Pancreas (tissue), 10 donors: Measurements from ENCODE around the gene NATD1. TPM values are rescaled to one million over a fixed set of nuclear protein-coding genes. Genes with fewer than 3 reads are reported as not detected.

Source experiments
- ATAC-seq, 4 donors: fragments of 200-7000 bp; cut with Tn5 transposase; one replicate each; pipeline versions ENCODE4 v1.8.0 to v1.9.1; 2020; ENCODE audit warnings: mild to moderate bottlenecking in 4 of 4, moderate library complexity in 4 of 4
- DNase-seq, 6 donors: peaks; one replicate each; pipeline ENCODE4 v3.0.0-alpha.2; 2020
- FAIRE-seq: peaks from 2 replicates; lab custom pipeline; 2012; peaks lifted over from hg19 to GRCh38; lab: Jason Lieb, UNC
- H3K27ac ChIP-seq, 4 donors: fragments of 200-600 bp; sonication (generic); 1 replicate in 3 of 4; 2 replicates in 1 of 4; pipeline versions ENCODE4 v1.5.0 to v1.8.0; 2020
- H3K27me3 ChIP-seq, 4 donors: fragments of 200-600 bp; one replicate each; pipeline ENCODE4 v1.8.0; 2021
- H3K36me3 ChIP-seq, 3 donors: fragments of 200-600 bp; sonication (generic) in 1 of 3; one replicate each; pipeline versions ENCODE4 v1.5.0 to v1.8.0; 2020 to 2021
- H3K4me1 ChIP-seq, 3 donors: fragments of 200-600 bp; one replicate each; pipeline ENCODE4 v1.8.0; 2021
- H3K4me3 ChIP-seq, 4 donors: fragments of 200-600 bp; sonication (generic) in 2 of 4; one replicate each; pipeline versions ENCODE4 v1.5.0 to v1.8.0; 2020 to 2021
- H3K9me3 ChIP-seq, 4 donors: fragments of 200-600 bp; one replicate each; pipeline ENCODE4 v1.8.0; 2021
- CTCF ChIP-seq, 4 donors: fragments of 200-600 bp; sonication (generic) in 3 of 4; IDR thresholded peaks; one replicate each; pipeline versions ENCODE4 v1.5.0 to v1.8.0; 2021; ENCODE audit warnings: antibody characterized with exemption in 4 of 4
- WGBS, 2 donors: extraction: QIAGEN DNeasy Blood & Tissue Kit; methylation state at CpG; one replicate each; pipeline ENCODE4 v1.1.7; 2013; 5-methylcytosine and 5-hydroxymethylcytosine counted together
- intact Hi-C, 3 donors: fragments of 100-400 bp; cut with DNase I; formaldehyde crosslinking; loops; one replicate each; pipeline versions ENCODE4 v1.11.1 to v1.14.2; 2022
- polyA plus RNA-seq, 2 donors: library from polyadenylated mRNA; stranded (reverse); fragments of 200-250 nt; gene quantifications; one replicate each; pipeline ENCODE4 v1.2.3, GENCODE V29; 2013
- total RNA-seq, 6 donors: library from RNA; stranded (reverse); fragmentation: NEBNext Ultra II Directional in 4 of 6; extraction: Animal tissue kit (Norgen Biotek cat#: 25700) in 4 of 6; gene quantifications; one replicate each; pipeline versions ENCODE4 v1.2.1 to v1.2.4, GENCODE V29; 2021 to 2023
- donor health status: healthy with polysubstance abuse.
- donor health status: DM: no; HTN: no; CAD: no; lungs with moderate emphysema.
- donor health status: DM: no; HTN: no; CAD: no.
- donor health status: control.
- donor health status: control.
- donor health status: Bipolar disorder and iron deficiency.
- donor health status: DM: yes; HTN: yes; CAD: no.
- donor health status: DM: no; HTN: no; CAD: no.
- donor health status: DM: no; HTN: no; CAD: no.
- donor health status: DM: yes; HTN: yes; CAD: no.

The NATD1 gene
- total and polyA plus RNA-seq, 8 donors, result 2.3 to 8.3 (median 4.2) TPM

DNA sequence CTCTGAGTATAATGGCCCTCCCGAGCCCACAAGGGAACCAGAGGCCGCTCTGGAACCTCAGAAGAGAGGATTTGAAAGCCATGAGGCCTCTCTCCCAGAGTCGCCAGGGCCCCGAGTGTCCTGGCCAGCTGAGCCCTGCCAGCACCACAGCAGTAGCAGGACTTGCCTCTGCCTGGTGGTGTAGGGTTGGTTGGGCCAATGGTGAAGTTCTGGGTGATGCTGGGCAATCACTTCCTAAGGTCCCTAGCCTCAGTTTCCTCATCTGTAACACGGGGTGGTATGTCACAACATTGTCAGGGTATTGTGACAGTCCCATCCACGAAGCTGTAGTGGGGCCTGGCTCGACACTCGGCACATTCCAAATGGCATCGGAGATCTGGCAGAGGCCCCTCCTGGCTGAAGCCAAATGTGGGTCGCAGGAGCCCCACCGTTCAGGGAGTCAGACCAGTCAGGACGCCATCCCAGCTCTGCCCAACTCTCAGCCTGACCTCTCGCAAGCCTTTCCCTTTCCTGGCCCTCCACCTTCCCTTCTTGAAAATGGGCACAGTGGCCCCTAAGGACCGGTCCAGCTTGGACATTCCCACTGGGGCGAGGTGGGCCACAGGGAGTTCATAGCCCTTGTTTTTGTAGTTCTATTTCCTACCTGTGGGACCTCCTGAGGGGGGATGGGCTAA is 1.7 kb downstream of the NATD1 start:
- H3K36me3 ChIP-seq, result no peaks in the 10 kb centered on the region
- FAIRE-seq (no peak), DNase-seq (no peak), ATAC-seq (no peak)
- no peak overlapping the region for H3K27ac ChIP-seq
- H3K27me3 ChIP-seq, result no peaks in the 10 kb centered on the region
- intact Hi-C loops, result no loop called here
- no peak for TF ChIP-seq CTCF (IDR thresholded peaks at IDR 0.05)
- H3K4me1 ChIP-seq, result peaks cover 0 to 5% (median 0%) of the 10 kb centered on the region in 3 donors
- 86 to 91% methylated on average over 15 of the region's 15 CpGs for WGBS, 2 donors
- no peak overlapping the region for H3K4me3 ChIP-seq
- H3K9me3 ChIP-seq, result no peaks in the 10 kb centered on the region

- intact Hi-C loops, result no loop called here
- TF ChIP-seq CTCF (IDR thresholded peaks at IDR 0.05), result no peak
Observed at GRCh38 chr17:21250854-21251253, 2.4 kb downstream of the NATD1 start.

GRCh38 chr17:21249920-21250703 is 3.1 kb downstream of the NATD1 start:
- Histone ChIP-seq H3K36me3 (no peaks in the 10 kb centered on the region), H3K4me3 (no peak overlapping the region), H3K4me1 (peaks cover 0 to 5% (median 0%) of the 10 kb centered on the region in 3 donors), H3K27ac (no peak overlapping the region), H3K9me3 (no peaks in the 10 kb centered on the region), H3K27me3 (no peaks in the 10 kb centered on the region)
- DNase-seq (no peak), FAIRE-seq (no peak), ATAC-seq (no peak)
- intact Hi-C loops, result no loop called here
- WGBS, 2 donors, result 61 to 65% methylated on average over 7 of the region's 7 CpGs
- TF ChIP-seq CTCF (IDR thresholded peaks at IDR 0.05), result no peak

More at GRCh38 chr17:21250854-21251253, 2.4 kb downstream of the NATD1 start:
- Histone ChIP-seq H3K27ac (no peak overlapping the region), H3K4me1 (peaks cover 0 to 5% (median 0%) of the 10 kb centered on the region in 3 donors), H3K4me3 (no peak overlapping the region), H3K36me3 (no peaks in the 10 kb centered on the region), H3K27me3 (no peaks in the 10 kb centered on the region), H3K9me3 (no peaks in the 10 kb centered on the region)
- FAIRE-seq (no peak), ATAC-seq (no peak), DNase-seq (no peak)
- WGBS, 2 donors, result 57% methylated on average over 4 of the region's 4 CpGs

DNA sequence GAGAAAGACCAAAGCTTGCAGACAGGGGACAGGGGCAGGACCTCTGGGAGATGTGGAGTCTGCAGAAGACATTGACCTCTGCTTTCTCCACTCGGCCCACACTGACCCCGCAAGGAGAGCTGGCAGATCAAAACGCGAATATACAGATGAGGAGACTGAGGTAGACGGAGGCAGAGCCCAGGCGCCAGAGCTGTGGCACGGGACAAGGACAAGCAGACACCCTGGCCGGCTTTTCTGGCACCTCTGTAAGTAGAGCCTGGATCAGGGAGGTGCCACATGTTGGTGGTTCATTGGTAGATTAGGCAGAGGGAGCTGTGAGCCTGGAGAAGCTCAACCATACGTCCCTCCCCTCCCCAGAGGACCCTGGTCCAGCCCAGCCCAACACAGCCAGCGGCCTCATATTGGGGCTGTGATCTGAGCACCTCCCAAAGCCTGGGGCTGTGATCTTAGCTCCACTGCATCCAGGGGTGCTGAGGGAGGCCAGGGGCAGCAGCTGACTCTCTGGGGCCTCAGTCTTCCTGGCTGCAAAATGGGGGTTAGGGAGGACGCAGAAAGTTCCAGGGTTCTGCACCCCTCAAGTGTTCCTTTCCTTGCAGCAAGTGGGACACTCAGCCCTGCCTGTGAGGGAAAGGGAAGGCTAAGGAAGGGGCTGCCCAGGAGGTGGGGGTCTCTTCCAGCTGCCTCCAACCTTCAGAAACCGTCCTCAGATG is 4.0 kb downstream of the NATD1 start:
- TF ChIP-seq CTCF (IDR thresholded peaks at IDR 0.05), result no peak
- intact Hi-C loops, result no loop called here
- no peaks in the 10 kb centered on the region for H3K9me3 ChIP-seq
- no peaks in the 10 kb centered on the region for H3K36me3 ChIP-seq
- WGBS, 2 donors, result 64 to 68% methylated on average over 12 of the region's 12 CpGs
- FAIRE-seq (no peak), DNase-seq (peak in 1 of 6 donors; percentile 34), ATAC-seq (no peak)
- H3K27me3 ChIP-seq, result no peaks in the 10 kb centered on the region
- no peak overlapping the region for H3K27ac ChIP-seq
- no peak overlapping the region for H3K4me3 ChIP-seq
- peaks cover 0 to 5% (median 0%) of the 10 kb centered on the region in 3 donors for H3K4me1 ChIP-seq
